Subcutaneous abdominal adipose tissue (tissue), 5 donors: ENCODE measurements around the gene ACSF3.

Experiments used
- H3K27ac ChIP-seq: one replicate; pipeline ENCODE4 v1.7.0; 2013; ENCODE audit warnings: low read depth, mild to moderate bottlenecking, inconsistent platforms, low read length, moderate library complexity
- H3K27me3 ChIP-seq, 5 donors: one replicate each; pipeline ENCODE4 v1.7.0; 2013; ENCODE audit warnings: low read length in 5 of 5, inconsistent platforms in 1 of 5; ENCODE audit not compliant: control insufficient read depth in 5 of 5, insufficient read depth in 4 of 5
- H3K36me3 ChIP-seq, 5 donors: one replicate each; pipeline ENCODE4 v1.7.0; 2013; ENCODE audit warnings: low read length in 5 of 5; ENCODE audit not compliant: control insufficient read depth in 5 of 5, insufficient read depth in 5 of 5
- H3K4me1 ChIP-seq, 5 donors: one replicate each; pipeline ENCODE4 v1.7.0; 2013; ENCODE audit warnings: low read length in 5 of 5, mild to moderate bottlenecking in 3 of 5, moderate library complexity in 1 of 5; ENCODE audit not compliant: control insufficient read depth in 5 of 5, insufficient read depth in 5 of 5
- H3K4me3 ChIP-seq, 5 donors: one replicate each; pipeline ENCODE4 v1.7.0; 2013; ENCODE audit warnings: low read length in 5 of 5, low read depth in 1 of 5
- H3K9ac ChIP-seq, 5 donors: one replicate each; pipeline ENCODE4 v1.7.0; 2013; ENCODE audit warnings: low read length in 5 of 5, mild to moderate bottlenecking in 4 of 5, moderate library complexity in 3 of 5
- H3K9me3 ChIP-seq, 5 donors: one replicate each; pipeline ENCODE4 v1.7.0; 2013; ENCODE audit warnings: low read length in 5 of 5; ENCODE audit not compliant: control insufficient read depth in 5 of 5
- donor health status: healthy.
- donor health status: healthy.
- donor health status: healthy.
- donor health status: healthy.
- donor health status: healthy.

The ACSF3 gene

GRCh38 chr16:89107203-89107582, 13.5 kb downstream of the ACSF3 start:
- Histone ChIP-seq H3K4me3 (no peak overlapping the region), H3K27me3 (no peaks in the 10 kb centered on the region), H3K9me3 (no peaks in the 10 kb centered on the region), H3K27ac (no peak overlapping the region), H3K9ac (no peak overlapping the region), H3K4me1 (no peaks in the 10 kb centered on the region), H3K36me3 (peaks cover 3 to 80% (median 67%) of the 10 kb centered on the region in 5 donors)

GRCh38 chr16:89108416-89108815, 14.8 kb downstream of the ACSF3 start:
- Histone ChIP-seq H3K4me3 (no peak overlapping the region), H3K27me3 (no peaks in the 10 kb centered on the region), H3K4me1 (peaks cover 0 to 2% (median 0%) of the 10 kb centered on the region in 5 donors), H3K36me3 (peaks cover 6 to 80% (median 67%) of the 10 kb centered on the region in 5 donors), H3K27ac (no peak overlapping the region), H3K9ac (no peak overlapping the region), H3K9me3 (no peaks in the 10 kb centered on the region)

GRCh38 chr16:89110641-89111040, 17.0 kb downstream of the ACSF3 start:
- Histone ChIP-seq H3K9ac (no peak overlapping the region), H3K27ac (no peak overlapping the region), H3K36me3 (peaks cover 6 to 80% (median 67%) of the 10 kb centered on the region in 5 donors), H3K4me3 (no peak overlapping the region), H3K4me1 (peaks cover 2 to 12% (median 7%) of the 10 kb centered on the region in 5 donors), H3K27me3 (no peaks in the 10 kb centered on the region), H3K9me3 (no peaks in the 10 kb centered on the region)

- H3K36me3 ChIP-seq, result peaks cover 6 to 78% (median 65%) of the 10 kb centered on the region in 5 donors
- no peaks in the 10 kb centered on the region for H3K9me3 ChIP-seq
- H3K4me3 ChIP-seq, result no peak overlapping the region
- H3K27ac ChIP-seq, result no peak overlapping the region
- no peak overlapping the region for H3K9ac ChIP-seq
- H3K4me1 ChIP-seq, result peaks cover 2 to 14% (median 7%) of the 10 kb centered on the region in 5 donors
- no peaks in the 10 kb centered on the region for H3K27me3 ChIP-seq
These were observed 17.6 kb downstream of the ACSF3 start for GRCh38 chr16:89111263-89111662.

- Histone ChIP-seq H3K9me3 (no peaks in the 10 kb centered on the region), H3K36me3 (peaks cover 6 to 81% (median 67%) of the 10 kb centered on the region in 5 donors), H3K4me3 (no peak overlapping the region), H3K9ac (no peak overlapping the region), H3K27me3 (no peaks in the 10 kb centered on the region), H3K4me1 (peaks cover 2 to 14% (median 7%) of the 10 kb centered on the region in 5 donors), H3K27ac (no peak overlapping the region)
These were observed 18.9 kb downstream of the ACSF3 start for GRCh38 chr16:89112377-89113151.

GRCh38 chr16:89113152-89113547, 19.5 kb downstream of the ACSF3 start:
- peaks cover 6 to 82% (median 69%) of the 10 kb centered on the region in 5 donors for H3K36me3 ChIP-seq
- H3K27ac ChIP-seq, result no peak overlapping the region
- H3K4me3 ChIP-seq, result no peak overlapping the region
- H3K27me3 ChIP-seq, result no peaks in the 10 kb centered on the region
- no peak overlapping the region for H3K9ac ChIP-seq
- no peaks in the 10 kb centered on the region for H3K9me3 ChIP-seq
- peaks cover 2 to 14% (median 7%) of the 10 kb centered on the region in 5 donors for H3K4me1 ChIP-seq

- Histone ChIP-seq H3K27ac (no peak overlapping the region), H3K9me3 (no peaks in the 10 kb centered on the region), H3K36me3 (peaks cover 6 to 82% (median 74%) of the 10 kb centered on the region in 5 donors), H3K9ac (no peak overlapping the region), H3K27me3 (no peaks in the 10 kb centered on the region), H3K4me3 (no peak overlapping the region), H3K4me1 (peaks cover 2 to 14% (median 7%) of the 10 kb centered on the region in 5 donors)
These were observed 20.0 kb downstream of the ACSF3 start for GRCh38 chr16:89113661-89114060.

- peaks cover 2 to 14% (median 7%) of the 10 kb centered on the region in 5 donors for H3K4me1 ChIP-seq
- H3K9me3 ChIP-seq, result no peaks in the 10 kb centered on the region
- H3K36me3 ChIP-seq, result peaks cover 6 to 84% (median 74%) of the 10 kb centered on the region in 5 donors
- peak overlapping the region in 1 of 5 donors; percentile 33 for H3K4me3 ChIP-seq
- no peak overlapping the region for H3K27ac ChIP-seq
- no peak overlapping the region for H3K9ac ChIP-seq
- H3K27me3 ChIP-seq, result no peaks in the 10 kb centered on the region
These were observed 20.7 kb downstream of the ACSF3 start for GRCh38 chr16:89114159-89114981.

GRCh38 chr16:89115216-89115861, 21.7 kb downstream of the ACSF3 start:
- no peak overlapping the region for H3K27ac ChIP-seq
- H3K4me1 ChIP-seq, result peaks cover 2 to 14% (median 7%) of the 10 kb centered on the region in 5 donors
- H3K9me3 ChIP-seq, result no peaks in the 10 kb centered on the region
- H3K9ac ChIP-seq, result peak overlapping the region in 1 of 5 donors; percentile 22
- H3K4me3 ChIP-seq, result peak overlapping the region in 3 of 5 donors; percentile 28 to 33 (median 32)
- peaks cover 6 to 90% (median 78%) of the 10 kb centered on the region in 5 donors for H3K36me3 ChIP-seq
- H3K27me3 ChIP-seq, result no peaks in the 10 kb centered on the region
